GM23338 (cell line): ENCODE measurements around the gene NCKIPSD.

ENCODE experiments used
- CTCF ChIP-seq, 2 experiments: fragments of 200-600 bp in 1 of 2; sonication (generic) in 1 of 2; conservative IDR thresholded peaks; 2 replicates each; pipeline versions ENCODE4 v1.5.1 to v1.6.1; 2016 to 2017; ENCODE audit warnings: antibody characterized with exemption in 2 of 2, low read depth in 2 of 2, mild to moderate bottlenecking in 2 of 2, moderate library complexity in 1 of 2
- ETS1 ChIP-seq: IDR thresholded peaks from 2 replicates; pipeline ENCODE4 v1.6.1; 2016; ENCODE audit warnings: antibody characterized with exemption
- EZH2phosphoT487 ChIP-seq: fragments of 200-600 bp; sonication (generic); IDR thresholded peaks from one replicate; pipeline ENCODE4 v1.8.1; 2018; ENCODE audit warnings: antibody characterized with exemption; ENCODE audit not compliant: unreplicated experiment
- REST ChIP-seq: IDR thresholded peaks from one replicate; pipeline ENCODE4 v1.6.1; 2018; ENCODE audit warnings: antibody characterized with exemption; ENCODE audit not compliant: unreplicated experiment

GRCh38 chr3:48681974-48682610 lies 3.6 kb downstream of the NCKIPSD start:
- TF ChIP-seq CTCF (conservative IDR thresholded peaks at IDR 0.05; ENCODE audit: low read depth in 2 of 2) (no peak), ETS1 (no peak), REST (no peak), EZH2phosphoT487 (no peak)
